GM06990 (cell line): ENCODE data around the gene MDM4.
A peak's percentile ranks its signal among the peaks of the same experiment; 100 is the strongest.

Source experiments
- DNase-seq: peaks from one replicate; pipeline ENCODE4 v3.0.0-alpha.2; 2011; ENCODE audit not compliant: insufficient read length; ENCODE audit errors: extremely low read depth
- H3K27me3 ChIP-seq: replicated peaks from 2 replicates; pipeline ENCODE4 v1.6.0; 2011; ENCODE audit warnings: low read length; ENCODE audit not compliant: control insufficient read depth, insufficient read depth
- H3K36me3 ChIP-seq: 2 replicates; pipeline ENCODE4 v1.5.1; 2011; ENCODE audit warnings: low read length; ENCODE audit not compliant: control insufficient read depth, insufficient read depth
- H3K4me3 ChIP-seq: replicated peaks from 2 replicates; pipeline ENCODE4 v1.5.1; 2011; ENCODE audit warnings: low read depth, mild to moderate bottlenecking, control low read depth, low read length
- CTCF ChIP-seq: IDR thresholded peaks from 2 replicates; pipeline ENCODE4 v1.5.1; 2011; ENCODE audit warnings: low read length, control low read depth, mild to moderate bottlenecking, inconsistent platforms; ENCODE audit not compliant: insufficient read depth, poor library complexity, severe bottlenecking

MDM4 gene

GRCh38 chr1:204580862-204581261 lies 64.7 kb downstream of the MDM4 start:
- DNase-seq = no peak
- Histone ChIP-seq H3K36me3 (no peaks in the 10 kb centered on the region; the same call in none of the 2 replicates), H3K4me3 (no peak overlapping the region), H3K27me3 (no peaks in the 10 kb centered on the region)
- no peak for TF ChIP-seq CTCF

- no peaks in the 10 kb centered on the region; the same call in 1 of the 2 replicates for H3K36me3 ChIP-seq
- H3K4me3 ChIP-seq = no peak overlapping the region
- H3K27me3 ChIP-seq = no peaks in the 10 kb centered on the region
- no peak for TF ChIP-seq CTCF
- no peak for DNase-seq
Measured at GRCh38 chr1:204581759-204582158, 65.6 kb downstream of the MDM4 start.

DNA sequence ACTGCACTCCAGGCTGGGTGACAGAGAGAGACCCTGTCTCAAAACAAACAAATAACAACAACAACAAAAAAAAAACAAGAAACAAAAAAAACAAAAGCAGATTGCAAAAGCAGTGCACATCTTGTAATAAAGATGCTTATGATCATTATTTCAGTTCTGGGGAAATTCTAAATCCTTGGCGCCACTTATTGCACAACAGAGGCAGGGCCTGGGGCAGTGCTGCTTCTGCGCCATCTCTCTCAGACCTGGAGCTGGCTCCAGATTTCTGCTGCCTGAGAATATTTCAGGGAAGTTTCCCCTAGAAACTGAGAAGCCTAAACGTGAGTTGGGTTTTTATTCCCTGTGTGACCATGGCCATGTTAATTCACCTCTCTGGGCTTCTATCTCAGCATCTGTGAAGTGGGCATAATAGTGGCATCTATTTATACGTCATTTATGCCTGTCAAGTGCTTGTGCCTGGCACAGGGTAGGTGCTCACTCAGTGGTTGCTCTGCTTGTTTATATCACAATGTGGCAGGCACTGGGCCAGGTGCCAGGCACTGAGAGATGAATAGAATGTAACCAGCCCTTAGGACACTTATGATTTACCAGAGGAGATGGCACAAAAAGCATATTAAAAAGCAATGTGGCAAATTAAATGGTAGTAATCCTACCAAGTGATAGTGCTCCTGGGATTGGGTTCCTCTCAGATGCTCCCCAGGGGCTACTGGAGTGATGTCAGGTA lies 67.9 kb downstream of the MDM4 start:
- H3K27me3 ChIP-seq = no peaks in the 10 kb centered on the region
- H3K36me3 ChIP-seq = no peaks in the 10 kb centered on the region; the same call in 1 of the 2 replicates
- H3K4me3 ChIP-seq = no peak overlapping the region
- no peak for DNase-seq
- no peak for TF ChIP-seq CTCF

DNA sequence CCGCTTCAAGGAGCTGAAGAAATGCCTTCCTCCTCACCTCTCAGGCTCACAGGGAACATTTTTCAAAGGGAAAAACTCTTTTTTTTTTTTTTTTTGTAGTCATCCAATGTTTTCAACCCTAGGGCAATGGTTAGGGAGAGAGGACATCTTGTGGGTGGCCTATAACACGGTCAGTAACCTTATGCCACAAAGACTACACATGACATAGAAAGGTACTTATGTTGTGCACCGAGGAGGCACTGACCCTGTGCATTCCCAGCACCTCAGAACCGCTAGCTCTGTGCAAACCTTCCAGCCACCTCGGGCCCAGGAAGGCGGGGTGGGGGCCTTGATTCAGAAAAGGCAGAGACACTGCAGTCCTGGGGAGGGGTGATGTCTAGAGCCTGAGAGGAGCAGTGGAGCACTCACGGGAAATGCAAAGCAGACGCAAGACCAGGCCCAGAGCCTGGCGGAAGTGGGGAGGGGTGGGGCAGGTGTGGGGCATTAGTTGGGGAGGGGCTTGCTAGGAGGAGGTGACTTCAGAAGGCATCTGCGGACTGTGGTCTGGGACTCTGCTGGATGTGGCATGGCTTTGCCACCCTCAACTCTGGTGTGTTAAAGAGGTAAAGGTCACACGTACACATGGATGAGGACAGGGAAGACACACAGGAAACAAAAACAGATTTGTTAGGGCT lies 68.6 kb downstream of the MDM4 start:
- DNase-seq = peak; percentile 36
- H3K27me3 ChIP-seq = no peaks in the 10 kb centered on the region
- H3K4me3 ChIP-seq = no peak overlapping the region
- no peak for TF ChIP-seq CTCF
- H3K36me3 ChIP-seq = no peaks in the 10 kb centered on the region; the same call in 1 of the 2 replicates

DNA sequence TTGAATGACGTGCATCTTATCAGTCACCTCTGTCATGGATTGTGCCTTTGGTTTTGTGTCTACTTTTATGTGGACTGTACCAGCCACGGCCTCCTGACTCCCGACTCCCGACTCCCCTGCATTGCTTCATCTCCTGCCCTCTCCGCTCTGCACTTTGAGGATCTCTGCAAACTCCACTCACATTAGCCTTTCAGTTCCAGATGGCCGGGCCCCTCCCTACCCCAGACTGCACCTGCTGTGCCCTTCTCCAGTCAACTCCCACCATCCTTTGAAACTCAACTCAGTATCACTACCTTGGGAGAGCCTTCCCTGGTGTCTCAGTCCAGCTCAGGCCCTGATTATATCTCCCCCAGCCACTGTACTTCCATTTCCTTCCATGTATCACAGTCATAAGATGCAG lies 71.4 kb downstream of the MDM4 start:
- no peak overlapping the region for H3K4me3 ChIP-seq
- no peaks in the 10 kb centered on the region for H3K27me3 ChIP-seq
- DNase-seq = no peak
- no peaks in the 10 kb centered on the region; the same call in 1 of the 2 replicates for H3K36me3 ChIP-seq
- no peak for TF ChIP-seq CTCF

DNA sequence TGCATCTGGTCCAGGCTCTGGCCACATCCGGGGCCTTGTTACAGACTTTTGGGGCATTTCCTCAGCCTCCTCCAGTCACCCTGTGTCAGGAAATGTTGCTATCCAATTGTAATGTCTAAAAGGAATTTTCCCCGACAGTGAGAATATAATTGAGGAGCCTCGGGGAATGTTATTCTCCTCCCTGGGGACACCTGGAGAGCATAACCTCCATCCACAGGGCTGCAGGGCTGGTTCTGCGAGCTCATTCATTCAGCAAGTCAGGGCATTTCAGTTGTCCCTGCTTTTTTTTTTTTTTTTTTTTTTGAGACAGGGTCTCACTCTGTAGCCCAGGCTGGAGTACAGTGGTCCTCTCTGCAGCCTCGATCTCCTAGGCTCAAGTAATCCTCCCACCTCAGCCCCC lies 72.6 kb downstream of the MDM4 start:
- H3K27me3 ChIP-seq = no peaks in the 10 kb centered on the region
- no peak for DNase-seq
- no peak overlapping the region for H3K4me3 ChIP-seq
- TF ChIP-seq CTCF = no peak
- H3K36me3 ChIP-seq = no peaks in the 10 kb centered on the region
